ENCODE measurements around the gene DLST.

Gene DLST

GRCh38 chr14:74909501-74909900 is 27.8 kb downstream of the DLST start:
- H3K27me3 ChIP-seq (ENCODE audit: insufficient read depth, poor library complexity, severe bottlenecking), result no peaks in the 10 kb centered on the region
- no peak for DNase-seq (ENCODE audit: low read depth in 1 of 2, low spot score in 1 of 2)
- no peak overlapping the region for H3K4me3 ChIP-seq (replicated peaks; ENCODE audit: insufficient read depth, low read length)
- no peak overlapping the region for H3K27ac ChIP-seq (replicated peaks)
- TF ChIP-seq CTCF (IDR thresholded peaks at IDR 0.05; ENCODE audit: insufficient read depth, low read length) (no peak), REST (IDR thresholded peaks at IDR 0.05; ENCODE audit: insufficient replicate concordance, low read depth) (no peak), POLR2AphosphoS5 (IDR thresholded peaks at IDR 0.05; ENCODE audit: low read depth) (no peak), SPI1 (IDR thresholded peaks at IDR 0.05; ENCODE audit: borderline replicate concordance, low read depth) (no peak), GABPA (IDR thresholded peaks at IDR 0.05; ENCODE audit: low read depth) (no peak)

GRCh38 chr14:74909911-74910310 is 28.2 kb downstream of the DLST start:
- no peak for TF ChIP-seq POLR2AphosphoS5 (IDR thresholded peaks at IDR 0.05; ENCODE audit: low read depth)
- TF ChIP-seq REST (IDR thresholded peaks at IDR 0.05; ENCODE audit: insufficient replicate concordance, low read depth), result no peak
- no peak for TF ChIP-seq CTCF (IDR thresholded peaks at IDR 0.05; ENCODE audit: insufficient read depth, low read length)
- no peak for TF ChIP-seq SPI1 (IDR thresholded peaks at IDR 0.05; ENCODE audit: borderline replicate concordance, low read depth)
- no peak for TF ChIP-seq GABPA (IDR thresholded peaks at IDR 0.05; ENCODE audit: low read depth)
- Histone ChIP-seq H3K27me3 (ENCODE audit: insufficient read depth, poor library complexity, severe bottlenecking) (no peaks in the 10 kb centered on the region), H3K4me3 (replicated peaks; ENCODE audit: insufficient read depth, low read length) (no peak overlapping the region), H3K27ac (replicated peaks) (no peak overlapping the region)
- DNase-seq (ENCODE audit: low read depth in 1 of 2, low spot score in 1 of 2), result no peak

- Histone ChIP-seq H3K4me3 (replicated peaks; ENCODE audit: insufficient read depth, low read length) (no peak overlapping the region), H3K27me3 (ENCODE audit: insufficient read depth, poor library complexity, severe bottlenecking) (no peaks in the 10 kb centered on the region), H3K27ac (replicated peaks) (no peak overlapping the region)
- TF ChIP-seq REST (IDR thresholded peaks at IDR 0.05; ENCODE audit: insufficient replicate concordance, low read depth), result no peak
- TF ChIP-seq SPI1 (IDR thresholded peaks at IDR 0.05; ENCODE audit: borderline replicate concordance, low read depth), result no peak
- no peak for TF ChIP-seq GABPA (IDR thresholded peaks at IDR 0.05; ENCODE audit: low read depth)
- TF ChIP-seq POLR2AphosphoS5 (IDR thresholded peaks at IDR 0.05; ENCODE audit: low read depth), result no peak
- no peak for TF ChIP-seq CTCF (IDR thresholded peaks at IDR 0.05; ENCODE audit: insufficient read depth, low read length)
- no peak for DNase-seq (ENCODE audit: low read depth in 1 of 2, low spot score in 1 of 2)
Observed at GRCh38 chr14:74910556-74910955, 28.8 kb downstream of the DLST start.

All from HL-60 (cell line).